H9 (cell line): Measurements from ENCODE around the gene CA5A. TPM values are rescaled to one million over a fixed set of nuclear protein-coding genes. Genes with fewer than 3 reads are reported as not detected.
A peak's percentile ranks its signal among the peaks of the same experiment; 100 is the strongest.

Experiments
- DNase-seq: peaks from one replicate; pipeline ENCODE4 v3.0.0-alpha.2; 2017
- H2AFZ ChIP-seq: one replicate; pipeline ENCODE4 v1.6.1; 2013; ENCODE audit warnings: mild to moderate bottlenecking, low read length, control low read depth, moderate library complexity
- H2AK5ac ChIP-seq: 2 replicates; pipeline ENCODE4 v1.6.1; 2013; ENCODE audit warnings: low read length, control low read depth, mixed read lengths; ENCODE audit not compliant: insufficient read length
- H2BK120ac ChIP-seq: one replicate; pipeline ENCODE4 v1.6.1; 2013; ENCODE audit warnings: low read depth, mild to moderate bottlenecking, low read length, control low read depth, inconsistent platforms; ENCODE audit not compliant: poor library complexity, severe bottlenecking
- H2BK12ac ChIP-seq: 2 replicates; pipeline ENCODE4 v1.6.1; 2013; ENCODE audit warnings: low read length, control low read depth, mixed read lengths, low read depth; ENCODE audit not compliant: insufficient read length
- H2BK15ac ChIP-seq: 2 replicates; pipeline ENCODE4 v1.6.1; 2013; ENCODE audit warnings: low read depth, low read length, control low read depth
- H2BK20ac ChIP-seq: one replicate; pipeline ENCODE4 v1.6.1; 2013; ENCODE audit warnings: low read depth, mild to moderate bottlenecking, low read length, control low read depth, inconsistent platforms; ENCODE audit not compliant: poor library complexity, severe bottlenecking
- H2BK5ac ChIP-seq: 2 replicates; pipeline ENCODE4 v1.6.1; 2013; ENCODE audit warnings: low read length, control low read depth, mixed read lengths; ENCODE audit not compliant: insufficient read length
- H3K14ac ChIP-seq: 2 replicates; pipeline ENCODE4 v1.6.1; 2013; ENCODE audit warnings: low read length, control low read depth; ENCODE audit not compliant: insufficient read depth
- H3K18ac ChIP-seq: 2 replicates; pipeline ENCODE4 v1.6.1; 2013; ENCODE audit warnings: low read depth, mild to moderate bottlenecking, mixed read lengths, low read length, control low read depth; ENCODE audit not compliant: insufficient read length
- H3K23ac ChIP-seq: 2 replicates; pipeline ENCODE4 v1.6.1; 2013; ENCODE audit warnings: low read length, control low read depth, mixed read lengths, low read depth; ENCODE audit not compliant: insufficient read length
- H3K23me2 ChIP-seq: 2 replicates; pipeline ENCODE4 v1.6.1; 2013; ENCODE audit warnings: low read depth, mild to moderate bottlenecking, mixed read lengths, low read length, control low read depth; ENCODE audit not compliant: insufficient read length, poor library complexity, severe bottlenecking
- H3K27ac ChIP-seq: 2 replicates; pipeline ENCODE4 v1.5.1; 2013; ENCODE audit warnings: low read length, control low read depth, mixed read lengths, low read depth; ENCODE audit not compliant: insufficient read length
- H3K27me3 ChIP-seq: 2 replicates; pipeline ENCODE4 v1.6.1; 2013; ENCODE audit warnings: low read length, control low read depth, inconsistent platforms; ENCODE audit not compliant: insufficient read depth
- H3K4ac ChIP-seq: 2 replicates; pipeline ENCODE4 v1.6.1; 2013; ENCODE audit warnings: low read depth, mild to moderate bottlenecking, control low read depth, inconsistent platforms, low read length, moderate library complexity
- H3K4me1 ChIP-seq: 2 replicates; pipeline ENCODE4 v1.6.1; 2013; ENCODE audit warnings: low read length, control low read depth, inconsistent platforms; ENCODE audit not compliant: insufficient read depth
- H3K4me2 ChIP-seq: 2 replicates; pipeline ENCODE4 v1.6.1; 2013; ENCODE audit warnings: low read length, control low read depth, mixed read lengths; ENCODE audit not compliant: insufficient read length, insufficient read depth
- H3K56ac ChIP-seq: 2 replicates; pipeline ENCODE4 v1.6.1; 2013; ENCODE audit warnings: low read depth, mild to moderate bottlenecking, mixed read lengths, low read length, control low read depth; ENCODE audit not compliant: insufficient read length
- H3K79me1 ChIP-seq: 2 replicates; pipeline ENCODE4 v1.6.1; 2013; ENCODE audit warnings: low read depth, mild to moderate bottlenecking, moderate library complexity, low read length, control low read depth, inconsistent platforms; ENCODE audit not compliant: insufficient read depth, poor library complexity, severe bottlenecking
- H3K79me2 ChIP-seq: 2 replicates; pipeline ENCODE4 v1.6.1; 2013; ENCODE audit warnings: low read length, control low read depth, inconsistent platforms; ENCODE audit not compliant: insufficient read depth
- H3K9ac ChIP-seq: 2 replicates; pipeline ENCODE4 v1.6.1; 2013; ENCODE audit warnings: low read length, control low read depth, mixed read lengths; ENCODE audit not compliant: insufficient read length; ENCODE audit errors: extremely low read depth
- H3K9me3 ChIP-seq: one replicate; pipeline ENCODE4 v1.6.1; 2013; ENCODE audit warnings: low read depth, low read length, inconsistent platforms; ENCODE audit not compliant: control insufficient read depth
- H3T11ph ChIP-seq: one replicate; pipeline ENCODE4 v1.6.1; 2013; ENCODE audit warnings: mild to moderate bottlenecking, low read length, control low read depth, inconsistent platforms
- H4K20me1 ChIP-seq: one replicate; pipeline ENCODE4 v1.6.1; 2013; ENCODE audit not compliant: control insufficient read depth, insufficient read length, insufficient read depth
- H4K5ac ChIP-seq: 2 replicates; pipeline ENCODE4 v1.6.1; 2013; ENCODE audit warnings: low read depth, mild to moderate bottlenecking, mixed read lengths, low read length, control low read depth; ENCODE audit not compliant: insufficient read length
- H4K8ac ChIP-seq: replicated peaks from 2 replicates; pipeline ENCODE4 v1.6.1; 2013; ENCODE audit warnings: low read length, control low read depth, mixed read lengths, low read depth; ENCODE audit not compliant: insufficient read length
- H4K91ac ChIP-seq: 2 replicates; pipeline ENCODE4 v1.6.1; 2013; ENCODE audit warnings: low read depth, mild to moderate bottlenecking, moderate library complexity, mixed read lengths, low read length, control low read depth; ENCODE audit not compliant: insufficient read length
- H3K27ac Mint-ChIP-seq, 3 experiments: 2 replicates in 2 of 3; 3 replicates in 1 of 3; pipeline ENCODE4 v1.8.0; 2020 to 2021; ENCODE audit warnings: mixed read lengths in 3 of 3, mild to moderate bottlenecking in 1 of 3, moderate library complexity in 1 of 3
- H3K27me3 Mint-ChIP-seq: 2 replicates; pipeline ENCODE4 v1.8.0; 2021; ENCODE audit warnings: low read depth, mild to moderate bottlenecking, moderate library complexity, mixed read lengths
- H3K36me3 Mint-ChIP-seq, 3 experiments: 2 replicates in 2 of 3; 3 replicates in 1 of 3; pipeline ENCODE4 v1.8.0; 2020 to 2021; ENCODE audit warnings: low read depth in 3 of 3, mixed read lengths in 3 of 3; ENCODE audit not compliant: insufficient read depth in 1 of 3
- H3K4me1 Mint-ChIP-seq, 2 experiments: 2 replicates each; pipeline ENCODE4 v1.8.0; 2020; ENCODE audit warnings: mixed read lengths in 2 of 2
- H3K4me3 Mint-ChIP-seq, 2 experiments: 2 replicates in 1 of 2; 3 replicates in 1 of 2; pipeline ENCODE4 v1.8.0; 2020 to 2021; ENCODE audit warnings: mild to moderate bottlenecking in 2 of 2, mixed read lengths in 2 of 2, moderate library complexity in 1 of 2
- H3K9me3 Mint-ChIP-seq, 2 experiments: 2 replicates in 1 of 2; 3 replicates in 1 of 2; pipeline ENCODE4 v1.8.0; 2020; ENCODE audit warnings: mild to moderate bottlenecking in 2 of 2, mixed read lengths in 2 of 2, moderate library complexity in 1 of 2
- WGBS: extraction: QIAGEN DNeasy Blood & Tissue Kit; methylation state at CpG from one replicate; pipeline ENCODE4 v1.1.7; 2013; ENCODE audit warnings: missing lambda C conversion rate, low lambda C conversion rate, mixed read lengths; ENCODE audit not compliant: insufficient read length; ENCODE audit errors: extremely low coverage; 5-methylcytosine and 5-hydroxymethylcytosine counted together
- total RNA-seq: library from RNA; stranded (reverse); gene quantifications from 2 replicates; pipeline ENCODE4 v1.2.1, GENCODE V29; 2021
- TF ChIP-seq, protein P1 (sequence below): fragments of 200-600 bp; sonication (generic); conservative IDR thresholded peaks from 3 replicates; pipeline ENCODE4 v1.8.0; 2021; ENCODE audit warnings: antibody characterized with exemption, mild to moderate bottlenecking

The CA5A gene
- total RNA-seq, 1 experiment from 2014 or later = not detected

DNA sequence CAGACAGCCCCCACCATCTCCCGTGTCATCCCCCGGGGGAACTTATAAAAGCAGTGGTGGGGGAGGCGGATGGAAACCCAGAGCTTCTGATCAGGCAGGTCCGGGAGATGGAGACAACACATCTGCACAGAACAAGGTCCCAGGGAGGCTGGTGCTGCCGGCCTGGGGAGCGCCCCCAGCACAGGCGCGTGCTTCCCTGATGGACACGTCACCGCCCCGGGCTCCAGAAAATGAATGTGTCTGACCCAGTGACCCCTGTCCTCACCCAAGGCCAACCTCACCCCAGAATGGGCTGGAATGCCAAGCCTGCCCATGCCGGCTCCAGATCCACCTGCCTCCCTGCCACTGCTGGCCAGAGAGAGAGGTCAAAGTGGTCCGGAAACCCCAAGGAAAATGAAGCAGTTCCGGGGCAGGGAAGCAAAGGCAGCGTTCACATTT lies 79.5 kb downstream of the CA5A start:
- Mint-ChIP-seq H3K27ac (peak overlapping the region in 2 of 3 experiments; percentile 55 to 82; a peak in 2 of 7 replicates), H3K9me3 (peaks cover 0 to 3% of the 10 kb centered on the region in 2 experiments; a peak in 1 of 5 replicates), H3K27me3 (peaks cover 19% of the 10 kb centered on the region), H3K4me3 (no peak overlapping the region), H3K36me3 (peaks cover 22 to 58% (median 34%) of the 10 kb centered on the region in 3 experiments), H3K4me1 (peaks cover 26 to 40% of the 10 kb centered on the region in 2 experiments)
- Histone ChIP-seq H2AFZ (no peak overlapping the region), H2BK12ac (no peak overlapping the region), H3K9ac (no peak overlapping the region), H3K27me3 (no peaks in the 10 kb centered on the region), H2BK5ac (no peak overlapping the region), H3K23ac (no peak overlapping the region), H4K8ac (no peak overlapping the region), H4K20me1 (no peaks in the 10 kb centered on the region), H2BK20ac (no peak overlapping the region), H2BK15ac (no peak overlapping the region), H2AK5ac (no peak overlapping the region), H3K27ac (no peak overlapping the region), H3K79me1 (peaks cover 3% of the 10 kb centered on the region), H3T11ph (no peak overlapping the region), H2BK120ac (no peak overlapping the region), H3K23me2 (no peaks in the 10 kb centered on the region), H3K4ac (no peak overlapping the region), H3K9me3 (no peaks in the 10 kb centered on the region), H3K4me2 (no peak overlapping the region), H4K91ac (no peak overlapping the region), H4K5ac (no peak overlapping the region), H3K56ac (no peak overlapping the region), H3K18ac (no peak overlapping the region), H3K14ac (no peak overlapping the region), H3K4me1 (no peaks in the 10 kb centered on the region; the same call in 1 of the 2 replicates), H3K79me2 (peaks cover 6% of the 10 kb centered on the region; the same call in 1 of the 2 replicates)
- TF ChIP-seq, protein P1, sequence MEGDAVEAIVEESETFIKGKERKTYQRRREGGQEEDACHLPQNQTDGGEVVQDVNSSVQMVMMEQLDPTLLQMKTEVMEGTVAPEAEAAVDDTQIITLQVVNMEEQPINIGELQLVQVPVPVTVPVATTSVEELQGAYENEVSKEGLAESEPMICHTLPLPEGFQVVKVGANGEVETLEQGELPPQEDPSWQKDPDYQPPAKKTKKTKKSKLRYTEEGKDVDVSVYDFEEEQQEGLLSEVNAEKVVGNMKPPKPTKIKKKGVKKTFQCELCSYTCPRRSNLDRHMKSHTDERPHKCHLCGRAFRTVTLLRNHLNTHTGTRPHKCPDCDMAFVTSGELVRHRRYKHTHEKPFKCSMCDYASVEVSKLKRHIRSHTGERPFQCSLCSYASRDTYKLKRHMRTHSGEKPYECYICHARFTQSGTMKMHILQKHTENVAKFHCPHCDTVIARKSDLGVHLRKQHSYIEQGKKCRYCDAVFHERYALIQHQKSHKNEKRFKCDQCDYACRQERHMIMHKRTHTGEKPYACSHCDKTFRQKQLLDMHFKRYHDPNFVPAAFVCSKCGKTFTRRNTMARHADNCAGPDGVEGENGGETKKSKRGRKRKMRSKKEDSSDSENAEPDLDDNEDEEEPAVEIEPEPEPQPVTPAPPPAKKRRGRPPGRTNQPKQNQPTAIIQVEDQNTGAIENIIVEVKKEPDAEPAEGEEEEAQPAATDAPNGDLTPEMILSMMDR = no peak
- DNase-seq = no peak
- WGBS = no CpG with 5 or more reads among the region's 15 CpGs
